Mucosa of descending colon (tissue), 3 donors: Measurements from ENCODE around the gene PPP1R9B. TPM values are rescaled to one million over a fixed set of nuclear protein-coding genes. Genes with fewer than 3 reads are reported as not detected.

Experiments used
- ATAC-seq: fragments of 200-7000 bp; cut with Tn5 transposase; one replicate; pipeline ENCODE4 v1.9.1; 2020; ENCODE audit warnings: mild to moderate bottlenecking, moderate library complexity
- DNase-seq, 3 donors: peaks; one replicate each; pipeline ENCODE4 v3.0.0-alpha.2; 2020
- H3K36me3 ChIP-seq: fragments of 200-600 bp; one replicate; pipeline ENCODE4 v1.8.0; 2021; ENCODE audit warnings: low read depth, mild to moderate bottlenecking
- H3K4me1 ChIP-seq: fragments of 200-600 bp; one replicate; pipeline ENCODE4 v1.8.0; 2021; ENCODE audit warnings: low read depth, mild to moderate bottlenecking
- H3K4me3 ChIP-seq: fragments of 200-600 bp; one replicate; pipeline ENCODE4 v1.8.0; 2021; ENCODE audit warnings: mild to moderate bottlenecking
- H3K9me3 ChIP-seq: fragments of 200-600 bp; one replicate; pipeline ENCODE4 v1.8.0; 2021; ENCODE audit warnings: mild to moderate bottlenecking
- CTCF ChIP-seq: fragments of 200-600 bp; IDR thresholded peaks from one replicate; pipeline ENCODE4 v1.8.0; 2022; ENCODE audit warnings: antibody characterized with exemption, mild to moderate bottlenecking
- intact Hi-C, 2 donors: fragments of 100-400 bp; cut with DNase I in 1 of 2; cut with micrococcal nuclease in 1 of 2; formaldehyde crosslinking; loops; one replicate each; pipeline versions ENCODE4 v1.11.0 to v1.11.1; 2022; cut with DNase I, micrococcal nuclease
- total RNA-seq, 3 donors: library from RNA; stranded (reverse); fragmentation: NEBNext Ultra II Directional in 2 of 3; extraction: Animal tissue kit (Norgen Biotek cat#: 25700) in 2 of 3; gene quantifications; one replicate each; pipeline versions ENCODE4 v1.2.1 to v1.2.4, GENCODE V29; 2021 to 2023
- donor health status: DM: no; HTN: no; CAD: no; lungs with moderate emphysema.
- donor health status: DM: no; HTN: no; CAD: no.
- donor health status: DM: no; HTN: yes; CAD: no.

The PPP1R9B gene
- total RNA-seq, 3 donors from 2014 or later: 27.3 to 47.5 (median 33.1) TPM

GRCh38 chr17:50149417-50150353 is 792 bp downstream of the PPP1R9B start:
- peak; percentile 68 to 84 (median 82) for DNase-seq
- intact Hi-C loops: no loop called here
- ATAC-seq: peak; percentile 48
- peak overlapping the region; percentile 69 for H3K4me3 ChIP-seq
- no peaks in the 10 kb centered on the region for H3K36me3 ChIP-seq
- peaks cover 26% of the 10 kb centered on the region for H3K4me1 ChIP-seq
- no peak for TF ChIP-seq CTCF
- no peaks in the 10 kb centered on the region for H3K9me3 ChIP-seq

GRCh38 chr17:50149091-50149416 is 1.4 kb downstream of the PPP1R9B start:
- intact Hi-C loops: no loop called here
- Histone ChIP-seq H3K4me1 (peaks cover 26% of the 10 kb centered on the region), H3K36me3 (no peaks in the 10 kb centered on the region), H3K9me3 (no peaks in the 10 kb centered on the region), H3K4me3 (peak overlapping the region; percentile 69)
- TF ChIP-seq CTCF: no peak
- DNase-seq (no peak), ATAC-seq (no peak)

GRCh38 chr17:50148226-50149090 is 2.0 kb downstream of the PPP1R9B start:
- H3K4me3 ChIP-seq: peak overlapping the region; percentile 69
- intact Hi-C loops: no loop called here
- H3K9me3 ChIP-seq: no peaks in the 10 kb centered on the region
- H3K36me3 ChIP-seq: no peaks in the 10 kb centered on the region
- no peak for TF ChIP-seq CTCF
- DNase-seq: peak; percentile 71 to 86 (median 86)
- peak; percentile 28 for ATAC-seq
- H3K4me1 ChIP-seq: peaks cover 26% of the 10 kb centered on the region

GRCh38 chr17:50147841-50148225 is 2.6 kb downstream of the PPP1R9B start:
- Histone ChIP-seq H3K36me3 (no peaks in the 10 kb centered on the region), H3K9me3 (no peaks in the 10 kb centered on the region), H3K4me3 (no peak overlapping the region), H3K4me1 (peaks cover 26% of the 10 kb centered on the region)
- DNase-seq (no peak), ATAC-seq (peak; percentile 25)
- intact Hi-C loops: no loop called here
- no peak for TF ChIP-seq CTCF

- H3K4me1 ChIP-seq: peaks cover 26% of the 10 kb centered on the region
- H3K36me3 ChIP-seq: no peaks in the 10 kb centered on the region
- no peak for ATAC-seq
- TF ChIP-seq CTCF: no peak
- DNase-seq: peak in 1 of 3 donors; percentile 53
- H3K4me3 ChIP-seq: no peak overlapping the region
- intact Hi-C loops: no loop called here
- H3K9me3 ChIP-seq: no peaks in the 10 kb centered on the region
Observed at GRCh38 chr17:50146927-50147665, 3.4 kb downstream of the PPP1R9B start.
